ENCODE measurements around the gene PDCD11. TPM values are rescaled to one million over a fixed set of nuclear protein-coding genes. Genes with fewer than 3 reads are reported as not detected.
A peak's percentile ranks its signal among the peaks of the same experiment; 100 is the strongest.

Gene PDCD11
- total and polyA plus RNA-seq, 2 donors = 20.4 to 28.0 TPM

DNA sequence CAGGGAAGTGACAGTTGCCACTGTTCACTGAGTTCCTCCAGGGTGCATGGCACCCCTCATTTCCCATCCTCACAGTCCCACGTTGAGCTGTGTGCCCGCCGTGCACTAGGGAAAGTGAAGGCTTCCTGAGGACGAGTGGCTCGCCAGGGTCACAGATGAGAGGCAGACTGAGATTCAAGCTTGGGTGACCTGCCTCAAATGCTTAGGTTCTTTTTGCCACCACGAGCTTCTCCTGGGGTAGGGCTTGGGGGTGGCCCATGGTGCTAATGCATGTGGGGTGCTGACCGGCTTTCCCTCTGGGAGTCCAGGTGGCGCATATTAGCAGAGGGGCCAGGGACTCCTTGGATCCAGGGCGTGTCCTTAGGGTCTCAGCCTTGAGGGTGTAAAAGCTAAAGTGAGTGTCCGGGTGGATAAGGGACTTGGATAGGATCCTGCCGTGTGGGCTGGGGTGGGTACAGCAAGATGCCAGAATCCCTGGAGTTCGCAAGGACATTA lies 53.8 kb downstream of the PDCD11 start:
- DNase-seq (ENCODE audit: low read depth in 6 of 9, low spot score in 9 of 9) = no peak
- Histone ChIP-seq H3K27ac (ENCODE audit: low read depth in 1 of 2, low read length in 1 of 2) (no peak overlapping the region), H3K27me3 (ENCODE audit: control insufficient read depth in 2 of 2, insufficient read depth in 1 of 2, low read length in 1 of 2) (peaks cover 0 to 10% of the 10 kb centered on the region in 2 donors), H3K9me3 (ENCODE audit: control insufficient read depth in 2 of 2, insufficient read depth in 1 of 2, low read length in 1 of 2) (no peaks in the 10 kb centered on the region), H3K36me3 (ENCODE audit: control insufficient read depth in 2 of 2, insufficient read depth in 2 of 2, low read length in 1 of 2) (peaks cover 31 to 36% of the 10 kb centered on the region in 2 donors), H3K4me1 (ENCODE audit: control insufficient read depth in 2 of 2, insufficient read depth in 2 of 2, low read length in 2 of 2) (peaks cover 7 to 24% of the 10 kb centered on the region in 2 donors), H3K4me3 (ENCODE audit: low read length in 2 of 2) (no peak overlapping the region)
- 97% methylated on average over 12 of the region's 12 CpGs for WGBS

DNA sequence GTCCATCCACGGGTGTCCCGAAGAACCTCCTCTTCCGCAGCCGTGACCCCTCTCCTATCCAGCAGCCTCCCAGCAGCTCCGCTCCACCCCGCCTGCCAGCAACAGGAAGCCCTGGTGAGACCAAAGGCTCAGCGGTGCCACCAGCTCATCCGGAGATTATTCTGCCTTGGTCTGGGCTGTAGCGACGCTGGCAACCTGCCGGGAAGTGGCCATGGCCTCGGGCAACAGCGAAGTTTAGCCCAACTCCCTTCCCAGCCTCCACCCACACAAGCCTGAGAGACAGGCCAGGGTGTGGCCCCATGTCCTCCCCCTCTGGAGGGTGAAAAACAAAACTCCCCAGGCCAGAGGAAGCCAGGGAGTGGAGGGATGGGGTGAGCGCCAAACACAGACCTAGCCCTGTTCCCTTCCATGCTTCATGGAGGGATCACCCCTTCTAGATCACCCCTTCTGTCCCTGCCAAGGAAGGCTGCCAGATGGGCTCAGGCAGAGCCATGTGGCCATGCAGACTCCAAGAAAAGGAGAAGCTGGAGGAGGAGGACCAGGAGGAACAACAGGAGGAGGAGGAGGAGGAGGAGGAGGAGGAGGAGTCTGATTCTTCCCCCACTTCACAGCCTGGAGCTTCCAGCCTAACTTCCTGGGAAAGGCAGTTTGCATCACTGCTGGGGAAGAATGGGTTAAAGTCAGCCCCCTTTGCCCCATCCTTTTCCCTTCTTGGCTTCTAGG lies 54.8 kb downstream of the PDCD11 start:
- WGBS = 9% methylated on average over 14 of the region's 14 CpGs
- H3K27me3 ChIP-seq (ENCODE audit: control insufficient read depth in 2 of 2, insufficient read depth in 1 of 2, low read length in 1 of 2) = peaks cover 0 to 10% of the 10 kb centered on the region in 2 donors
- peak overlapping the region in 1 of 2 donors; percentile 43 for H3K27ac ChIP-seq (ENCODE audit: low read depth in 1 of 2, low read length in 1 of 2)
- H3K4me1 ChIP-seq (ENCODE audit: control insufficient read depth in 2 of 2, insufficient read depth in 2 of 2, low read length in 2 of 2) = peaks cover 7 to 24% of the 10 kb centered on the region in 2 donors
- peaks cover 22 to 26% of the 10 kb centered on the region in 2 donors for H3K36me3 ChIP-seq (ENCODE audit: control insufficient read depth in 2 of 2, insufficient read depth in 2 of 2, low read length in 1 of 2)
- no peaks in the 10 kb centered on the region for H3K9me3 ChIP-seq (ENCODE audit: control insufficient read depth in 2 of 2, insufficient read depth in 1 of 2, low read length in 1 of 2)
- peak in 2 of 9 donors; percentile 8 to 37 for DNase-seq (ENCODE audit: low read depth in 6 of 9, low spot score in 9 of 9)
- peak overlapping the region; percentile 53 to 62 for H3K4me3 ChIP-seq (ENCODE audit: low read length in 2 of 2)

DNA sequence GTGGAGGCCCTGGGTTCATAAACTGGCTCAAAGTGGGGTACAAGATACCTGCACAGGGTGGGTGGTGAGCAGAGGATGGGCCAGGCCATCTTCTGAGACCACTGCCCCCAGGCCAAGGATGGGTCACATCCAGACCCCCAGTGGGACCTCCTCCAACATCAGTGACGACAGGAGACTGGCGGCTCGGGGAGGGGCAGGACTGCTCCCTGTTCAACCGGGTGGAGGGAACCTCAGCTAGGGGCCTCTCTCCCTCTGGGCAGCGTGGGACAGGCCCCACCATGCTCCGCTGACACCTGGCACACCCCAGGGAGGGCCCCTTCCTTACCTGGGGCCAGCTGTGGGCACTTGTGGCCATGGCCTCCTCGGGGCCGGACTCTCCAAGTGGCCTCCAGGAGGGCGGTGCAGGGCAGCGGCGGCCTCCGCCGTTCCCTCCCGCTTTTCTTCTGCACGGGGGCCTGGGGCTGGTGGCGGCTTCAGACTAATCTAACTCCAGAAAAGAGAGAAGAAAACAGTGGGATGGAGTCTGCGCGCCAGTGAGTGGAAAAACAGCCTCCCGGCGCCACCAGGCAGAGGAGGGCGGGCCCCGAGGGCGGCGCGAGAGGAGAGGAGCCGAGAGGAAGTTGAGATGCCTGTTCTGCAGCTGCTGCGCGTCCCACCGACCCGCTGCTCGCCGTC lies 55.5 kb downstream of the PDCD11 start, which contains the start of gene CALHM2:
Gene CALHM2, minus strand, starts transcription at position 540 of the 675 bp plus-strand sequence. CDS start 2,429 bp downstream, outside the sequence.
- H3K36me3 ChIP-seq (ENCODE audit: control insufficient read depth in 2 of 2, insufficient read depth in 2 of 2, low read length in 1 of 2) = peaks cover 16 to 19% of the 10 kb centered on the region in 2 donors
- H3K9me3 ChIP-seq (ENCODE audit: control insufficient read depth in 2 of 2, insufficient read depth in 1 of 2, low read length in 1 of 2) = no peaks in the 10 kb centered on the region
- H3K4me3 ChIP-seq (ENCODE audit: low read length in 2 of 2) = peak within 1 kb of the TSS; percentile 53 to 62
- whole genome bisulfite sequencing = under 1% methylated on average over 32 of the region's 32 CpGs
- H3K27ac ChIP-seq (ENCODE audit: low read depth in 1 of 2, low read length in 1 of 2) = peak within 1 kb of the TSS in 1 of 2 donors; percentile 43
- H3K27me3 ChIP-seq (ENCODE audit: control insufficient read depth in 2 of 2, insufficient read depth in 1 of 2, low read length in 1 of 2) = peaks cover 0 to 10% of the 10 kb centered on the region in 2 donors
- H3K4me1 ChIP-seq (ENCODE audit: control insufficient read depth in 2 of 2, insufficient read depth in 2 of 2, low read length in 2 of 2) = peaks cover 7 to 24% of the 10 kb centered on the region in 2 donors
- peak in 6 of 9 donors; percentile 16 to 61 (median 27) for DNase-seq (ENCODE audit: low read depth in 6 of 9, low spot score in 9 of 9)

DNA sequence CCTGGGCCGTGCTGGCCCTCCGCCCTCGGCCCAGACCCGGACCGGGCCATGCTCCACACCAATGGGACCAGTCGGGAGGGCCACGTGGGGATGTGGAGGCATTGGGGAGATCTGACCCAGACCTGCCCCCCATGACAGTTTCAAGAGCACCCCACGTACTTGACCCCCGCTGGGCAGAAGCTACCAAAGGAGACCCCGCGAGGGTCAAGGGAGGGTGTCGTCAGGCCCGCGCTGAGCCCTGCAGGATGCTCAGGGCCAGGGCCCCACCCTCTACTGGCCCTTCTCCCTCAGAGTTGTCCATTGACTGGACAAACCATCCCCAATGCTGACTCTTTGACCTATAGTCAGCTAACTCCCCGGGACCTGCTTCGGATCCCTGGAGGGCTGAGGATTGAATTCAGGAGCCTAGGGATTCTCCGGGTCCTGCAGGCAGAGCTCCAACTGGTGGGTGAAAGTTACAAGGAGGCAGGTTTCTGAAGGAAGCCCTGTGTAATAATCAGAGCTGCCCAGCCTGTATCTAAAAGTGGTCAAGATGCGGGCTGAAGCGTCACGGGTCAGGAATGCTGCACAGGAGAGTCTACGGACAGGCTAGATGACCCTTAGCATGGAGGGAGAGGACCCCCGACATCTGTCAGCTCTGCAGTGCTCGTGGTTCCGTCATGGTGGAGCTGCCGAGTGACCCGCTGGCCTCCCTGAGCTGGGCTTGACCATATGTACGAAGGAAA lies 56.2 kb downstream of the PDCD11 start:
- Histone ChIP-seq H3K4me1 (ENCODE audit: control insufficient read depth in 2 of 2, insufficient read depth in 2 of 2, low read length in 2 of 2) (peaks cover 7 to 24% of the 10 kb centered on the region in 2 donors), H3K27me3 (ENCODE audit: control insufficient read depth in 2 of 2, insufficient read depth in 1 of 2, low read length in 1 of 2) (peaks cover 0 to 10% of the 10 kb centered on the region in 2 donors), H3K4me3 (ENCODE audit: low read length in 2 of 2) (peak overlapping the region; percentile 53 to 62), H3K27ac (ENCODE audit: low read depth in 1 of 2, low read length in 1 of 2) (no peak overlapping the region), H3K36me3 (ENCODE audit: control insufficient read depth in 2 of 2, insufficient read depth in 2 of 2, low read length in 1 of 2) (peaks cover 9 to 12% of the 10 kb centered on the region in 2 donors), H3K9me3 (ENCODE audit: control insufficient read depth in 2 of 2, insufficient read depth in 1 of 2, low read length in 1 of 2) (no peaks in the 10 kb centered on the region)
- no peak for DNase-seq (ENCODE audit: low read depth in 6 of 9, low spot score in 9 of 9)
- 44% methylated on average over 27 of the region's 27 CpGs for WGBS

DNA sequence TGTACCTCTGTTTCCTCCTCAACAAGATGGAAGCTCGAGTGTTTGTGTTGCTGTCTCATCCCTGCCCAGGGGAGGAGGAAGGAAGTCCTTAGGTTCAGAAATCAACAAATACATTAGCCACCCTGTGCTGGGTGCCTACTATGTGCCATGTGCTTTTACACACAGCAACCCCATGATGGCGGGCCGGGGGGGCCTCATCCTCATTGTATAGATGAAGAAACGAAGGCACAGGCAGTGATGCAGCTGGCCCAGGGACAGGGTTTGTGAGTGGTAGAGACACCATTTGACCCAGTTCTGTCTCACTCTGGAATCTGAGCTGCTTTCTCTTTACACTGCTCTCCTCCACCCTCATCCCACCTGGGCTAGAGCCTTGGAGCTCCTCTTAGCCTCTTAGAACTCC lies 57.6 kb downstream of the PDCD11 start:
- Histone ChIP-seq H3K27ac (ENCODE audit: low read depth in 1 of 2, low read length in 1 of 2) (no peak overlapping the region), H3K27me3 (ENCODE audit: control insufficient read depth in 2 of 2, insufficient read depth in 1 of 2, low read length in 1 of 2) (peaks cover 0 to 10% of the 10 kb centered on the region in 2 donors), H3K4me3 (ENCODE audit: low read length in 2 of 2) (no peak overlapping the region), H3K9me3 (ENCODE audit: control insufficient read depth in 2 of 2, insufficient read depth in 1 of 2, low read length in 1 of 2) (no peaks in the 10 kb centered on the region), H3K36me3 (ENCODE audit: control insufficient read depth in 2 of 2, insufficient read depth in 2 of 2, low read length in 1 of 2) (peaks cover 5 to 7% of the 10 kb centered on the region in 2 donors), H3K4me1 (ENCODE audit: control insufficient read depth in 2 of 2, insufficient read depth in 2 of 2, low read length in 2 of 2) (peaks cover 7 to 26% of the 10 kb centered on the region in 2 donors)
- no peak for DNase-seq (ENCODE audit: low read depth in 6 of 9, low spot score in 9 of 9)
- WGBS = 84% methylated on average over 4 of the region's 4 CpGs

DNA sequence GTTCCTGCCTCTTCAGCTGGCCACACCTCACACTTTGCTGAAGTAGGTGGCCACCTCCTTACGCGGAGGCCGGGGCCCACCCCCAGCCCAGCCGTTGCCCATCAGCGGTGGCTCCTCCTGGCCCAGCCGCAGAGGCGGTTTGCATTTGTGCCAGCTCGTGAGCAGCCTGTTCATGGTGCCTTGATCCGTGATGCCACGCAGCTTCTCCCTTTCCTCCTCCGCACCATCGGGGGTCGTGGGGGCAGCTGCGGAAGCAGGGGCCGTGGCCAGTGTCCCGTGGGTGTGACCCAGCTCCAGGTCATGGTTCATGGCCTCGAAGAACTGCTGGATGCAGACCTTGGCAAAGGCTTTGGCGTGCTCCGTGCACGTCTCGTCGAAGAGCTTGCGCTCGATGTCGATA lies 58.8 kb downstream of the PDCD11 start:
- no peak overlapping the region for H3K4me3 ChIP-seq (ENCODE audit: low read length in 2 of 2)
- H3K4me1 ChIP-seq (ENCODE audit: control insufficient read depth in 2 of 2, insufficient read depth in 2 of 2, low read length in 2 of 2) = peaks cover 7 to 33% of the 10 kb centered on the region in 2 donors
- no peaks in the 10 kb centered on the region for H3K36me3 ChIP-seq (ENCODE audit: control insufficient read depth in 2 of 2, insufficient read depth in 2 of 2, low read length in 1 of 2)
- no peaks in the 10 kb centered on the region for H3K9me3 ChIP-seq (ENCODE audit: control insufficient read depth in 2 of 2, insufficient read depth in 1 of 2, low read length in 1 of 2)
- peaks cover 0 to 10% of the 10 kb centered on the region in 2 donors for H3K27me3 ChIP-seq (ENCODE audit: control insufficient read depth in 2 of 2, insufficient read depth in 1 of 2, low read length in 1 of 2)
- DNase-seq (ENCODE audit: low read depth in 6 of 9, low spot score in 9 of 9) = no peak
- WGBS = 98% methylated on average over 25 of the region's 25 CpGs
- no peak overlapping the region for H3K27ac ChIP-seq (ENCODE audit: low read depth in 1 of 2, low read length in 1 of 2)

DNA sequence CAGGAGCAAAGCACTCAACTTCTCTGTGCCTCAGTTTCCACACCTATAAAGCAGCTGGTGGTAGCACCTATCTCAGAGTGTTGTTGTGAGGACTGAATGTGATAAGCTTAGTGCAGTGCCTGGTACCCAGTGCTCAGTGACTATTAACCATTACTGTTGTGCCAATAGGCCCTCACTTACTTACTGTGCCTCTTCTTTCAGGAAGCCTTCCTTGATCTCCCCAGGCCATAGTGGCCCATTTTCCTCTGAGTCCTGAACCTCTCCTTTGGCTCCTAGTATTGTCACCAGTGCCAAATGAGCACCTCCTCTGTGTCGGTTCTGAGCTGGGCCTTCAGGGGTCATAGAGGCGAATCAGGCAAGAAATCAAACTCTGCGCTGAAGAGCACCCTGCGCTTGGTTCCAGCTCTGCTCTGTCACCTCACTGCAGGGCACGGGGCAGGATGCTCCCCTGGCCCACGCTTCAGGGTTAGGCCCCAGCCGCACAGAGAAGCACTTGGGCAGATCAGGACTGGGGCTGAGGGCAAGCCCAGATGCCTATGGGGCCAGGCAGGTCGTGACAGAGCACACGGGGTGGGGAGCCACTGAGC lies 59.7 kb downstream of the PDCD11 start:
- DNase-seq (ENCODE audit: low read depth in 6 of 9, low spot score in 9 of 9) = no peak
- Histone ChIP-seq H3K27ac (ENCODE audit: low read depth in 1 of 2, low read length in 1 of 2) (no peak overlapping the region), H3K4me3 (ENCODE audit: low read length in 2 of 2) (no peak overlapping the region), H3K9me3 (ENCODE audit: control insufficient read depth in 2 of 2, insufficient read depth in 1 of 2, low read length in 1 of 2) (no peaks in the 10 kb centered on the region), H3K4me1 (ENCODE audit: control insufficient read depth in 2 of 2, insufficient read depth in 2 of 2, low read length in 2 of 2) (peaks cover 6 to 26% of the 10 kb centered on the region in 2 donors), H3K27me3 (ENCODE audit: control insufficient read depth in 2 of 2, insufficient read depth in 1 of 2, low read length in 1 of 2) (peaks cover 0 to 8% of the 10 kb centered on the region in 2 donors), H3K36me3 (ENCODE audit: control insufficient read depth in 2 of 2, insufficient read depth in 2 of 2, low read length in 1 of 2) (no peaks in the 10 kb centered on the region)
- WGBS = 94% methylated on average over 9 of the region's 9 CpGs

DNA sequence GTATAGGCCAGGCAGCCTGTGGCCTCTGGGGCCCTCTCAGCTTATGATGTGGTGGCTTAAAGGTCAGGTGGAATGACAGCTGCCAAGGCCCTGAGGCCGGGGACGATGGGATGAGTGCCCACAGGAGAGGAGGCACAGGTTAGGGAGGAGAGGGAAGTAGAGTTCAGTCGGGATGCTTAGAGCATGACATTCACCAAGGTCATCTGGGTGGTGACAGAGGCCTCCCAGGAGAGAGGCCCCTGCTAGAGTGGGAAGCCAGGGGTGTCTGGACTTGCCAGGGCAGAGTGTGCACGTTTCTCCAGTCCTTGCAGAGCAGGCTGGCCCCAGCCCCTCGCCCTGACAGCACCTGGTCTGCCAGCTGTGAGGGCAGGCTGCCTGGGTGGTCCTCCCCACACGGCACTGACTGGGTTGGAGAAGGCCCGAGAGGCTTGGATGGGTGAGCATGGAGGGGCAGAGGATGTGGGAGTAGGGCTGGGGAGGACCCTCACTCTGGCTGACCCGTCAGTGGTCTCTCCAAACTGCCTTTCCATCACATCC lies 60.8 kb downstream of the PDCD11 start:
- 93% methylated on average over 8 of the region's 8 CpGs for WGBS
- Histone ChIP-seq H3K4me1 (ENCODE audit: control insufficient read depth in 2 of 2, insufficient read depth in 2 of 2, low read length in 2 of 2) (peaks cover 0 to 16% of the 10 kb centered on the region in 2 donors), H3K27me3 (ENCODE audit: control insufficient read depth in 2 of 2, insufficient read depth in 1 of 2, low read length in 1 of 2) (peaks cover 0 to 3% of the 10 kb centered on the region in 2 donors), H3K27ac (ENCODE audit: low read depth in 1 of 2, low read length in 1 of 2) (no peak overlapping the region), H3K4me3 (ENCODE audit: low read length in 2 of 2) (no peak overlapping the region), H3K9me3 (ENCODE audit: control insufficient read depth in 2 of 2, insufficient read depth in 1 of 2, low read length in 1 of 2) (no peaks in the 10 kb centered on the region), H3K36me3 (ENCODE audit: control insufficient read depth in 2 of 2, insufficient read depth in 2 of 2, low read length in 1 of 2) (no peaks in the 10 kb centered on the region)
- DNase-seq (ENCODE audit: low read depth in 6 of 9, low spot score in 9 of 9) = no peak
